Fibroblast of the aortic adventitia (primary cell): ENCODE results near the gene IQCK. TPM values are rescaled to one million over a fixed set of nuclear protein-coding genes. Genes with fewer than 3 reads are reported as not detected.
A peak's percentile ranks its signal among the peaks of the same experiment; 100 is the strongest.
"Not testable (repeated sequence)": the region's sequence is repeated elsewhere in the genome, so short reads cannot be mapped to it uniquely, and the experiment has no call there.

ENCODE experiments used
- DNase-seq: peaks from one replicate; pipeline ENCODE4 v3.0.0-alpha.2; 2010; ENCODE audit warnings: low read depth
- H3K4me3 ChIP-seq: 2 replicates; pipeline ENCODE4 v1.5.1; 2011; ENCODE audit warnings: low read depth, mild to moderate bottlenecking, control low read depth, low read length, moderate library complexity
- total RNA-seq: library from RNA; depleted of rRNA; stranded (reverse); fragments of >200 nt; gene quantifications from 2 replicates; pipeline ENCODE4 v1.2.3, GENCODE V29; 2012; ENCODE audit warnings: low replicate concordance
- TF ChIP-seq, protein P1 (sequence below): IDR thresholded peaks from 2 replicates; pipeline ENCODE4 v1.5.1; 2011; ENCODE audit warnings: mild to moderate bottlenecking, low read length, control low read depth, inconsistent platforms; ENCODE audit not compliant: insufficient read depth

The IQCK gene
- total RNA-seq, 1 donor, result 22.3 TPM

DNA sequence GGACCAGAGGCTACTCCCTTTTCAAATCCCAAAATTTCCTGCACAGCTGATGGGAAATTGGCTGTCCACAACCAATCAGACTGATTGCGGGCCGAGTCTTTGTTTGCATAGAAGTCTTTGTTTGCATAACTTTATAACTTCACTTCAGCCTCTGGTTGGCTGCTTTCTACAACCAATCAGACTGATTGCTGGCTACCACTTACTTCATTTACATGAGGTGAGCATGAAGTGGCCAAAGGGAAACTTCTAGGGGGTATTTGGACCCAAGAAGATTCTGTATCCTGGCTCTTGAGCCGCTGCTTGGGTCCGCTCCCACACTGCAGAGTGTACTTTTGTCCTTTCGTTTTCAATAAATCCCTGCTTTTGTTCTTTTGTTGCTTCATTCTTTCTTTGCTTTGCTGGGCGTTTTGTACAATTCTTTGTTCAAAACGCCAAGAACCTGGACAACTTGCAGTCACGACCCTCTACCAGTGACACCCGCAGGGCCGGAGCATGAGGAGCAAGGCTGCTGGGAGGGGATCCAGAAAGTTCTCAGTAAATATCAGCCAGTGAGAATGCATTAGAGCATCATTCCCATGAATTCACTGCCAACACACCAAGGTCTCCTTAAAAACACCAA is 67.5 kb downstream of the IQCK start:
- no peak overlapping the region for H3K4me3 ChIP-seq
- TF ChIP-seq, protein P1, sequence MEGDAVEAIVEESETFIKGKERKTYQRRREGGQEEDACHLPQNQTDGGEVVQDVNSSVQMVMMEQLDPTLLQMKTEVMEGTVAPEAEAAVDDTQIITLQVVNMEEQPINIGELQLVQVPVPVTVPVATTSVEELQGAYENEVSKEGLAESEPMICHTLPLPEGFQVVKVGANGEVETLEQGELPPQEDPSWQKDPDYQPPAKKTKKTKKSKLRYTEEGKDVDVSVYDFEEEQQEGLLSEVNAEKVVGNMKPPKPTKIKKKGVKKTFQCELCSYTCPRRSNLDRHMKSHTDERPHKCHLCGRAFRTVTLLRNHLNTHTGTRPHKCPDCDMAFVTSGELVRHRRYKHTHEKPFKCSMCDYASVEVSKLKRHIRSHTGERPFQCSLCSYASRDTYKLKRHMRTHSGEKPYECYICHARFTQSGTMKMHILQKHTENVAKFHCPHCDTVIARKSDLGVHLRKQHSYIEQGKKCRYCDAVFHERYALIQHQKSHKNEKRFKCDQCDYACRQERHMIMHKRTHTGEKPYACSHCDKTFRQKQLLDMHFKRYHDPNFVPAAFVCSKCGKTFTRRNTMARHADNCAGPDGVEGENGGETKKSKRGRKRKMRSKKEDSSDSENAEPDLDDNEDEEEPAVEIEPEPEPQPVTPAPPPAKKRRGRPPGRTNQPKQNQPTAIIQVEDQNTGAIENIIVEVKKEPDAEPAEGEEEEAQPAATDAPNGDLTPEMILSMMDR, result no peak
- DNase-seq, result peak; percentile 55

DNA sequence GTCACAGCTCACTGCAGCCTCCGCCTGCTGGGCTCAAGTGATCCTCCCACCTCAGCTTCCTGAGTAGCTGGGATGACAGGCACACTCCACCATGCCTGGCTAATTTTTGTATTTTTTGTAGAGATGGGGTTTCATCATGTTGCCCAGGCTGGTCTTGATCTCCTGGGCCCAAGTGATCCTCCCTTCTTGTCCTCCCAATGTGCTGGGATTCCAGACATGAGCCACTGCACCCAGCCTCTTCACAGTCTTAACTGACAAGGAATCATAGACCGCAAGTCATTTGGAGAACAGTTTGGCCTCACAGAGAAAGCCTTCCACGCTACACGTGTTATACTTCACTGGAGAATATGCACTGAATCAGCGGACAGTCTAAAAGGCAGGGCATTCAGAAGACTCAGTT is 83.3 kb downstream of the IQCK start:
- H3K4me3 ChIP-seq, DNase-seq: not testable (repeated sequence)

- H3K4me3 ChIP-seq, DNase-seq: not testable (repeated sequence)
These were observed 83.8 kb downstream of the IQCK start for GRCh38 chr16:19801824-19802223.

DNA sequence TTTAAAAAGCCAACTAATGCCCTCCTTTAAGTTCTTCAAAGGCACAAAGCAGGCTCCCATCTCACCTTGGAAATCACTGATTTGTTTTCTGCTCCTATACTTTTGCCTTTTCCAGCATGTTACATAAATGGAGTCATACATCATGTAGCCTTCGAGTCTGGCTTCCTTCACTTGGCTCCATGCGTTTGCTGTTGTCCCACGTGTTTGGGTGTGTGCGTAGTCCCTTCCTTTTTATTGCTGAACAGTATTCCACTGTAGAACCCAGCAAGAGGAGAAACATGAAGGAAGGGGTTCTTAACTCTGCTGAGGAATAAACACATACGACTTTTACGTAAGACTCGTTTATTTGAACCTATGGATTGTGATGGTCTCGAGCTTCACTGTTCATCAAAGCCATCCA is 84.5 kb downstream of the IQCK start:
- H3K4me3 ChIP-seq, result no peak overlapping the region
- no peak for DNase-seq
- TF ChIP-seq, protein P1, result no peak

- H3K4me3 ChIP-seq, result no peak overlapping the region
- TF ChIP-seq, protein P1, result no peak
- no peak for DNase-seq
These were observed 86.7 kb downstream of the IQCK start for GRCh38 chr16:19804538-19805323.

GRCh38 chr16:19805459-19806162 is 87.5 kb downstream of the IQCK start:
- H3K4me3 ChIP-seq, result no peak overlapping the region
- DNase-seq, result no peak
- TF ChIP-seq, protein P1, result no peak

DNA sequence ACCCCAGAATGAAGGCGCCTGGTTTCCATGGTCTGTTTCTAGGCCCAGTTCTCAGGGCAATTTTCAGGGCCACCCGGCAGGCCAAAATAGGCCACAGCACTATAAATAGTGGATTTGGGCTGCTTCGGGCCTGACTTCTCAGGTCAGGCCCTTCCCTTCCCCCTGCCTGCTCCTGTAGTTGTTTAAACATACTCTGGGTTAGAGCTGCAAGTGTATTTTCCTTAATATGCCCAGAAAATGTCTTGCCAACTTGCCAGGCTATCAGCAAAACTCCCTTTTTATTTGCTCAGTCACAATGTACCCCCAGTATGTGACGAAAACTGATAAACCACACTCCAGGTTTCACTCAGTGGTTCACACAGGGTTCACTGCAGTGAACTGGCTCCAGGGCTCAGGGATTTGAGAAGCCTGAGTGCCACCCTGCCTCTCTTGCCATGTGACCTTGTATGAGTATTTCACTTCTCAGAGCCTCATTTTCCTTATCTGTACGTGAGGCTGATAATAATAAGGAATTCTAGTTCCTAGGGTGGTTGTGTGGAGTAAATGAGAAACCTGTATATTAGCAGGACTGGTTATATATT is 90.1 kb downstream of the IQCK start:
- peak; percentile 52 for DNase-seq
- TF ChIP-seq, protein P1, result no peak
- no peak overlapping the region for H3K4me3 ChIP-seq
